ENCODE data around the gene KCNMB3. TPM values are rescaled to one million over a fixed set of nuclear protein-coding genes. Genes with fewer than 3 reads are reported as not detected.

The KCNMB3 gene
- total RNA-seq, 1 experiment from 2014 or later, result not detected

GRCh38 chr3:179200790-179201189, 50.1 kb downstream of the KCNMB3 start (continued):
- TF ChIP-seq ELF1 (IDR thresholded peaks at IDR 0.05; ENCODE audit: borderline replicate concordance, low read depth) (no peak), EGR1 (IDR thresholded peaks at IDR 0.05; ENCODE audit: low read depth) (no peak), CEBPB (IDR thresholded peaks at IDR 0.05; ENCODE audit: low read depth) (no peak)

GRCh38 chr3:179196700-179197099, 54.2 kb downstream of the KCNMB3 start:
- Histone ChIP-seq H3K27me3 (ENCODE audit: insufficient read depth, low read length) (no peaks in the 10 kb centered on the region), H3K27ac (ENCODE audit: low read depth, low read length) (no peak overlapping the region), H4K20me1 (ENCODE audit: insufficient read depth) (no peaks in the 10 kb centered on the region), H3K4me3 (replicated peaks in 1 of 2; ENCODE audit: low read depth in 1 of 2, low read length in 2 of 2) (no peak overlapping the region), H3K4me2 (ENCODE audit: low read length) (no peak overlapping the region), H3K4me1 (ENCODE audit: control insufficient read depth in 1 of 2, insufficient read depth in 2 of 2, low read length in 2 of 2) (no peaks in the 10 kb centered on the region), H3K9me3 (ENCODE audit: control insufficient read depth in 1 of 2, insufficient read depth in 1 of 2, low read depth in 1 of 2, low read length in 2 of 2) (no peaks in the 10 kb centered on the region), H3K79me2 (ENCODE audit: insufficient read depth, low read length) (no peaks in the 10 kb centered on the region), H3K36me3 (ENCODE audit: control insufficient read depth in 1 of 2, insufficient read depth in 2 of 2, low read length in 2 of 2) (no peaks in the 10 kb centered on the region; a peak in 1 of 4 replicates), H2AFZ (ENCODE audit: low read depth, low read length, poor library complexity, severe bottlenecking) (no peak overlapping the region), H3K9me2 (ENCODE audit: insufficient read depth) (no peaks in the 10 kb centered on the region), H3K9ac (ENCODE audit: low read length) (no peak overlapping the region)
- no peak for ATAC-seq
- ChIA-PET POLR2A (no interaction called here), RAD21 (ENCODE audit: low non-redundant PET in 1 of 2, low total read pairs in 2 of 2, uncharacterized antibody in 2 of 2, unreplicated experiment in 2 of 2) (no interaction called here), CTCF (no interaction called here)
- TF ChIP-seq FOSL1 (IDR thresholded peaks at IDR 0.05; ENCODE audit: low read depth), result no peak
- TF ChIP-seq RAD21 (IDR thresholded peaks at IDR 0.05; ENCODE audit: low read depth), result no peak
- TF ChIP-seq POLR2AphosphoS5 (IDR thresholded peaks at IDR 0.05; ENCODE audit: low read depth, low read length), result no peak
- no peak for TF ChIP-seq CBX3 (IDR thresholded peaks at IDR 0.05; ENCODE audit: low read depth)
- intact Hi-C loops (cut with micrococcal nuclease), result no loop called here
- DNase-seq (ENCODE audit: low read depth, low spot score), result no peak
- no TSS peak for BruUV-seq (replicated peaks)

GRCh38 chr3:179196098-179196497, 54.8 kb downstream of the KCNMB3 start:
- ChIA-PET RAD21 (ENCODE audit: low non-redundant PET in 1 of 2, low total read pairs in 2 of 2, uncharacterized antibody in 2 of 2, unreplicated experiment in 2 of 2) (no interaction called here), CTCF (no interaction called here), POLR2A (no interaction called here)
- H3K9me2 ChIP-seq (ENCODE audit: insufficient read depth), result no peaks in the 10 kb centered on the region
- no peak overlapping the region for H2AFZ ChIP-seq (ENCODE audit: low read depth, low read length, poor library complexity, severe bottlenecking)
- no peaks in the 10 kb centered on the region for H3K27me3 ChIP-seq (ENCODE audit: insufficient read depth, low read length)
- DNase-seq (ENCODE audit: low read depth, low spot score) (no peak), ATAC-seq (no peak)
- no peaks in the 10 kb centered on the region for H4K20me1 ChIP-seq (ENCODE audit: insufficient read depth)
- H3K27ac ChIP-seq (ENCODE audit: low read depth, low read length), result no peak overlapping the region
- H3K9ac ChIP-seq (ENCODE audit: low read length), result no peak overlapping the region
- no peaks in the 10 kb centered on the region for H3K4me1 ChIP-seq (ENCODE audit: control insufficient read depth in 1 of 2, insufficient read depth in 2 of 2, low read length in 2 of 2)
- TF ChIP-seq RAD21 (IDR thresholded peaks at IDR 0.05; ENCODE audit: low read depth), result no peak
- no peak for TF ChIP-seq SRF (IDR thresholded peaks at IDR 0.05; ENCODE audit: low read depth)
- TF ChIP-seq FOSL1 (IDR thresholded peaks at IDR 0.05; ENCODE audit: low read depth), result no peak
- TF ChIP-seq YY1 (IDR thresholded peaks at IDR 0.05; ENCODE audit: extremely low read depth, insufficient replicate concordance, low read depth, low read length), result no peak
- no peak for TF ChIP-seq ZNF274 (IDR thresholded peaks at IDR 0.05; ENCODE audit: low read depth, low read length)
- H3K4me2 ChIP-seq (ENCODE audit: low read length), result no peak overlapping the region
- H3K9me3 ChIP-seq (ENCODE audit: control insufficient read depth in 1 of 2, insufficient read depth in 1 of 2, low read depth in 1 of 2, low read length in 2 of 2), result no peaks in the 10 kb centered on the region
- H3K36me3 ChIP-seq (ENCODE audit: control insufficient read depth in 1 of 2, insufficient read depth in 2 of 2, low read length in 2 of 2), result no peaks in the 10 kb centered on the region; a peak in 1 of 4 replicates
- BruUV-seq (replicated peaks), result no TSS peak
- no peak overlapping the region for H3K4me3 ChIP-seq (replicated peaks in 1 of 2; ENCODE audit: low read depth in 1 of 2, low read length in 2 of 2)
- no peaks in the 10 kb centered on the region for H3K79me2 ChIP-seq (ENCODE audit: insufficient read depth, low read length)
- intact Hi-C loops (cut with micrococcal nuclease), result no loop called here

Measured in HCT116 (cell line).